Activated T-cell treated with anti-CD3 and anti-CD28 coated beads, Interleukin-2, amount 50 U/mL, for 1 hour (primary cell): Measurements from ENCODE around the gene PKLR.
"Not testable (repeated sequence)": the region's sequence is repeated elsewhere in the genome, so short reads cannot be mapped to it uniquely, and the experiment has no call there.

ENCODE experiments used
- DNase-seq: peaks from one replicate; pipeline ENCODE4 v3.0.0-alpha.2; 2020

Gene PKLR

GRCh38 chr1:155316922-155317321, 15.7 kb upstream of the PKLR start:
- no peak for DNase-seq

GRCh38 chr1:155313261-155313660, 12.0 kb upstream of the PKLR start:
- no peak for DNase-seq

DNA sequence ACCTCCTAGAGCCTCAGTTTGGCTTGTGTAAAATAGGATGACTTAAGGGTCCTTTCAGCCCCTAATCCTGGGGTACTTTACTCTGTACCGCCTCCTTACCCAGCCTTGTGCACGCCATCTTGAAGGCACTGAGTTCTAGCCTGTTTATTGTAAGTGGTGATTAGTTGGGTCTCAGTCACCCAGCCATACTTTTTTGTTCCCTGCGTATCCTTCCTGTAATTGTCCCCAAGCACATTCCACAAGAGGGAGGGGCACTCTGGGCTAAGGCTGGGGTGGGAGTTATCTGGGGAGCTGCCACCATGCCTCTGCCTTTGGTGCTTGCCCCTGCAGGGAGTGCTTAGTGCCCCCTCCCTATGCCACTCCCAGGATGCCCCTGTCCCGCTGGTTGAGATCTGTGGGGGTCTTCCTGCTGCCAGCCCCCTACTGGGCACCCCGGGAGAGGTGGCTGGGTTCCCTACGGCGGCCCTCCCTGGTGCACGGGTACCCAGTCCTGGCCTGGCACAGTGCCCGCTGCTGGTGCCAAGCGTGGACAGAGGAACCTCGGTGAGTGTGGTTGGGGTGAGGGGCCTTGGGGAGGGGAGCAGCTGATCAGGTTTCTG, 8.3 kb upstream of the PKLR start:
- DNase-seq, result no peak

DNA sequence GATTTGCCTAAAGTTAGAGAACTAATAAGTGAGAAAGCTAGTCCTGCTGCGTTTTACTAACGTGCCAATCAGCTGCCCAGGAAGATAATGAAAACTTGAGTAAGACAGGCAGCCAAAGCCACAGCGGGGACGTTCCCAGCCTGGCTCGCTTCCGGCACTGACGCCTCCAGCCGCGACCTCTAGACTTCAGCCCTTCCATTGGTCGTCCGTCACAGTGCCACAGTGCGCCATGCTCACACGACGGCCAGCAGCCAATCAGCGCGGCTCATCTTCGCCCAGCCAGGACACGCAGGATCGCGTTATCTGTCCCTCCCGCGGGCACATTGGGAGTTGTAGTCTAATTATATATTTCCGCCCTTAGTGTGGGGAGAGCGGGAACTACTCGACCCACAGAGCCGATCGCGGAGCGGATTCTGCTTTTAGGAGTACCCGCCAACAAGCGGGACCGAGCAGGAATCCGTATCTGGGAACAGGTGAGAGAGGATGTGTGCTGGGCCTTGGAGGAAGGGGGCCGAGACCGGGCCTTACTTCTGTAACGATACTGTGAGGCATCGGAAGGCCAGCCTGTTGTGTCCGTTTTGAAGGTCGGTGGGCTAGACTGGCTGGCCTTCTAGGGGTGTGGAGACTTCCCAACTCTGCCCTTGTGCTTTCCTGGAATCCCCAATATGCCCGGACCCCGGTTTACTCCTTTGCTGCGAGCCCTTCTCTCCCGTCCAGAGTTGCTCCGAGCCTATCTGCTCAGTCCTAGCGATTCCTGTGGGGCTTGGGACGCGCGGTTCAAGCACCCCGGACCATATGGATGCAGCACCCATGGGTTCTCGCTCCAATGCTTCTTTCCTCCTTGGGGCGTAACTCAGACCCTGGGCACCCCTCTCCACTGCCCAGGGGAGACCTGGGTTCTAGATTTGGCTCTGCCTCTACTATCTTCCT, 7.5 kb upstream of the PKLR start, which contains the start of gene FDPS:
Gene FDPS, plus strand, starts transcription at position 374 of the 930 bp plus-strand sequence. CDS start 924 bp downstream, outside the sequence.
- peak; percentile 92 for DNase-seq

- no peak for DNase-seq
Measured at GRCh38 chr1:155307247-155307740, 6.1 kb upstream of the PKLR start.

GRCh38 chr1:155305881-155306391, 4.7 kb upstream of the PKLR start:
- no peak for DNase-seq

DNA sequence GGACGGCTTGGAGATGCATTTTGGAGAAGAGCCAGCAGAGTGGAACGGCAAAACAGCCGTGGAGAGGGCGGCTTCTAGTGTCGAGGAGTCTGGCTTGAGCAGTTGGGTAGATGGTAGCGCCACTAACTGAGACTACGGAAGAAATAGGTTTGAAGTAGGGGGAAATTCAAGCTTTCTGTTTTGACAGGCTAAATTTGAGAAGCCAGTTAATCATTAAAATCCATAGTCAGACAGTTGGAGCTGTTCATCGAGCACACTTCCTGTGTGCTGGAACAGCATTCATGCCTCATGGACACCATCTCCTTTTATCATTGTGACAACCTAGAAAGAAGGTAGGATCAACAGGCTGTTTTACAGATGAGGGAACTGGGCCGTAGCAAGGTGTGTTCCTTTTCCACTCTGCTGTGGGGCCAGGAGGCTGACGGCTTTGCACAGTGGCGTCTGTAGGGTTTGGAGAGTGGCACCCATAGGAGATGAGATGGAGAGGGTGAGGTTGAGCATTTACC, 3.4 kb upstream of the PKLR start:
- no peak for DNase-seq

DNA sequence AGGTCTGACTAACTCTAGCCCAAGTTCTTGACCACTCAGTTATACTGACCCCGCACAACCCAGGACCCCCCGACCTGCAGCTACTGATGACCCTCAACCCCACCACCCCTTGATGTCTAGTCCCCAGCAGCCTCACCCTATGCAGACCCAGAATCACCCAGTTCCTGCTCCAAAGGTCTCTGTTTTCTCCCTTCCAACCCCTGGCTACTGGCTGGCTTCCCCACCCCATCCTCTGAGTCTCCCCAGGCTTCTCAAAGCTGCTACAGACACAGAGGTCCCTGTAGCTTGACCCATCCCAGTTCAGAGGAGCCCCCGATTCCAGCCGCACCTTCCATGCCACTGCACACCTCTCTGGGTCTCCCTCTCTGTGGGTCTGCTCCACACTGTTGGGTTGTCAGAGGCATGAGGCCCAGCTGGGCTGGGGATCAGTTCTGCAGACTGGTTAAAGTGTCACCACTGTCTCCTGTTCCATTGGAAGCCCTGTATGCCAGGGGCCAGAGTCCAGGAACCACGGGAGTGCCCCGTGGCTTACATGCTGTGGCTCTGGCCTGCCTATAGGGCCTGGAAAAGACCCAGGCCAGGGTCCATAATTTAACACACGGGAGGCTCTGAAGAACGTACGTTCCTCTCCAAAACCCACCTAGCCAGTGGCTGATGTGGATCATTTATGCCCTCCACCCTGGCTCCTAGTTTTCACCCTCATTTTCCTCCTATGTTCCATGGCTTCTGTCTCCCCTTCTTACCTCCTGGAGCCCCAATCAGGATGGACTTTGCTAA, 497 bp downstream of the PKLR start:
- no peak for DNase-seq

DNA sequence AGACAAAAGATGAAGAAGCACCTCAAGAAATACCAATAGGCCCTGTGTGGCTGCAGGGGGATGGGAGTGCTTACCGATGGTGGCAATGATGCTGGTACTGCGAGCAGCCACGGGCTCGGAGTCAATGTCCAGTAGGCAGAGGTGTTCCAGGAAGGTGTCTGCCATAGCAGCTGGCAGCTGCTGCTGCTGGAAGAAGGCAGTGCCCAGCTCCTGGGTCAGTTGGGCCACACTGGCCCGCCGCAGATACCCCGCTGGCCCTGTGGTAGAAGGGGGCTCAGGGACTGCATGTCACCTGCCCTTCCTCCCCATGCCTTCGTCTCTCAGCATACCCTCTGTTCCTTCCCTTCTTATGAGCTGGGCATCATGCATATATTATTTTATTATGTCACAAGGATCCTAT, 1.2 kb downstream of the PKLR start:
- DNase-seq, result no peak

GRCh38 chr1:155297384-155297783, 3.9 kb downstream of the PKLR start:
- DNase-seq, result no peak

DNA sequence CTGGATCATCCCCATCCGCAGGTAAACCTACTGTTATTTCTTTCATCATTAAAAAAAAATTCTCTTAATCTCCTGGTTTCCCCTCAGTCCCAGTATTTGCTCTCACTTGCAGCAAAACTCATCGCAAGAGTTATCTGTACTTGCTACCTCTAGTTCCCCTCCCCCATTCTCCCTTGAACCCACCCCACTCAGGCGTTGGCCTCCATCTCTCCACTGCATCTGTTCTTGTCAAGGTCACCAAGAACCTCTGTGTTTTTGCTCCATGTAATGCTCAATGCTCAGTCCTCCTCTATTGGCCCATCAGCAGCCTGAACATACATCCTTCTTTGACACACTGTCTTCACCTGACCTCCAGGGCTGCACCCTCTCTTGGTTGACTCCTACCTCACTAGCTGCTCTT, 4.6 kb downstream of the PKLR start:
- no peak for DNase-seq

GRCh38 chr1:155295942-155296267, 5.3 kb downstream of the PKLR start:
- DNase-seq, result no peak

DNA sequence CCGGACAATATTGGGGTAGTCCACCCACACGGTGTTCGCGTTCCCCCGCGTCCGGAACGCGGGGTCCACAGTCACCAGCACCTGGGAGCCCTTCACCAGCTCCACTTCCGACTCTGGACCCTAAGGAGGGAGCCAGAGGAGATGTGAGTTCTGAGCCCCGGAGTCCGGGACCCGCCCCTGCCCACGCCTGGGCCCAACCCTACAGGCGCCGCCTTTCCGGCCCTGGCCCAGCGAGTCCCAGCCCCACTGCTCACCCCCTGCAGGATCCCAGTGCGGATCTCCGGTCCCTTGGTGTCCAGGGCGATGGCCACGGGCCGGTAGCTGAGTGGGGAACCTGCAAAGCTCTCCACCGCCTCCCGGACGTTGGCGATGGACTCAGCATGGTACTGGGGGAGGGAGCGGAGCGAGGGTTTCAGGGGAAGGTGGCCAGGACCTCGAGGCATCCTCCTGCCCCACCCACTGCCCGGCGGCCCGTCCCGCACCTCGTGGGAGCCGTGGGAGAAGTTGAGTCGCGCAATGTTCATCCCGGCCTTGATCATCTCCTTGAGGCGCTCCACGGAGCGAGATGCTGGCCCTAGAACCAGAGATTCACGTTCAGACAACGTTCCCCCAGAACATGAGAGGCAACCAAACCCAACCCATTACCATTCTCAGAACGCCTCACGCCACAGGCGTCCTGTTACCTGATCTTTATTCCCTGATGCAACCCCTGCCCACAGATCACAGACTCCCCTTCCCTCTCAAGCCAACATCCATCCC, 5.9 kb downstream of the PKLR start:
- no peak for DNase-seq

DNA sequence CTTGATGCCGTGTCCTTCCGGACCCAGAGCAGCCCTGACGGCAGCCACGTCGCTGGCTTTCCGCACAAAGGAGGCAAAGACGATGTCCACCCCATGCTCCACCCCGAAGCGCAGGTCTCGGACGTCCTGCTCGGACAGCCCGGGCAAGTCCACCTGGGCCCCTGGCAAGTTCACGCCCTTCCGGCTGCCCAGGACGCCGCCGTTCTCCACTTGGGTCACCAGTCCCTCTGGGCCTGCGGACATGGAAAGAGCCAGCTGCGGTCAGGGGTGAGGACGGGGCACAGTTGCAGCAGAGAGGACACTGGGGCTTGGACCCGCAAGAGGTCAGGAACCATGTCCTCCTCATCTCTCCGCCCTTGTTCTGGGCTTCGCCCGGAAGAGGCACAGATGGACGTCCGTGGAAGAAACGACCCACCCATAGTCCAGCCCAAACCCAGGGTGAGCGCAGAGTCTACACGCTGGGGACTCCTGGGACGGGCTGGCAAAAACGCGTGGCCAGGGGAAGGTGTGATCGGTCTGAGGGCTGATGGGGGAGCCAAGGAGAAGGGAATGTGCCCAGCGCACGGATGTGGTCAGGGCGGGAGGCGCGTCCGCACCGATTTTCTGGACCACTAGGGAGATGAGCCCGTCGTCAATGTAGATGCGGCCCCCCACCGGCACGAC, 6.6 kb downstream of the PKLR start:
- DNase-seq, result no peak

DNA sequence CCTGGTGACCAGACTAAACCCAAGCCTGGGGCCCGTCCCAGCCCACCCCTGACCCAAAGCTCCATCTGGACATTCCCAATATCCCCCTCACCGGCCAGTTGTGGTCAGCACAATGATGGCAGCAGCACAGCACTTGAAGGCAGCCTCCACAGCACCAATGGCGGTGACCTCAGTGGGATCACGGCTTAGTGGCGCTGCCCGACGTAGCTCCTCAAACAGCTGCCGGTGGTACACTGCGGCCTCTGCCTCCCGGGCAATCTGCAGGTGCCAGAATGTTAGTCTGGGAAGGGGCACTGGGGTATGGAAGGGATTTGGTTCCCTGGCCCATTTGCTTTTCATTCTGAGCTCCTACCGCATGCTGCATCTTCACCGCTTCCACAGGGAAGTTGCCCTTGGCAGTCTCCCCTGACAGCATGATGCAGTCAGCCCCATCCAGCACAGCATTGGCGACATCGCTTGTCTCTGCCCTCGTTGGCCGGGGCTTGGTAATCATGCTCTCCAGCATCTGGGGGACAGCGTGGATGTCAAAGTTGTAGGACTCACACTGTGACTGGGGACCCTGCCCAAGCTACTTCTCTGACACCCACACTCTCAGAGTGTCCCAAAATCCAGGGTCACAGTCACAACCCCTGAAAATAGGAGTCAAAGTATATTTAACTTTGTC, 8.0 kb downstream of the PKLR start:
- DNase-seq, result no peak

- DNase-seq, result not testable (repeated sequence)
Measured at GRCh38 chr1:155291006-155291405, 10.2 kb downstream of the PKLR start.

GRCh38 chr1:155287987-155288543, 13.2 kb downstream of the PKLR start:
- no peak for DNase-seq

- DNase-seq, result no peak
Measured at GRCh38 chr1:155286544-155286943, 14.7 kb downstream of the PKLR start.

GRCh38 chr1:155285631-155286044, 15.6 kb downstream of the PKLR start:
- no peak for DNase-seq

DNA sequence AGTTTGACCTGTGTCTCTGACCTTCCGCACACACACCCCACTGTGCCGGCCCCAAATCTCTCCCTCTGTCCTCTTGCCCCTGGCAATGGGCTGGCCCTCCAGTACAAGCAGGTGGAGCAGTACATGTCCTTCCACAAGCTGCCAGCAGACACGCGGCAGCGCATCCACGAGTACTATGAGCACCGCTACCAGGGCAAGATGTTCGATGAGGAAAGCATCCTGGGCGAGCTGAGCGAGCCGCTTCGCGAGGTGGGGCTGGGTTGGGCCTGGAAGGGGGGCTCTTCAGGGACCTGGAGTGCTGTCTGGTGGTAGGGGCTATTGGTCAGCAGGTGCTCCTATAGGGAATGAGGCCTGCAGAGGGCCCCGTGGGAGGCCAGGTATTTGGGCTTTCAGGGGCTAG, 16.2 kb downstream of the PKLR start:
- no peak for DNase-seq

DNA sequence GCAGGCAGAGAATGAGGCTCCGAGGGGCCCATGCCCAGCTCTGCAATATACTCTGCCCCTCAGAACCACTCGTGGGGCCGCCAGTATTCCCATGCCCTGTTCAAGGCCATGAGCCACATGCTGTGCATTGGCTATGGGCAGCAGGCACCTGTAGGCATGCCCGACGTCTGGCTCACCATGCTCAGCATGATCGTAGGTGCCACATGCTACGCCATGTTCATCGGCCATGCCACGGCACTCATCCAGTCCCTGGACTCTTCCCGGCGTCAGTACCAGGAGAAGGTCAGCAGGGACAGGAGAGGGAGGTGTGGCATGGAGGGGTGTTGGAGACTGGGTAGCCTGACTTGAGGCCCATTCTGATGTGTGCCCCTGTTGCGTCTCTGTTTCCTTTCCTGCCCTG, 16.8 kb downstream of the PKLR start:
- no peak for DNase-seq
